ENCODE measurements around the gene VEZT.
"Not testable (repeated sequence)": the region's sequence is repeated elsewhere in the genome, so short reads cannot be mapped to it uniquely, and the experiment has no call there.

Gene VEZT

GRCh38 chr12:95220190-95220589 lies 2.6 kb downstream of the VEZT start:
- intact Hi-C loops (cut with DNase I): no loop called here
- DNase-seq: no peak

- no peak for DNase-seq
- intact Hi-C loops (cut with DNase I): no loop called here
Measured at GRCh38 chr12:95220726-95221125, 3.1 kb downstream of the VEZT start.

- no peak for DNase-seq
- intact Hi-C loops (cut with DNase I): no loop called here
Measured at GRCh38 chr12:95224202-95225170, 6.9 kb downstream of the VEZT start.

GRCh38 chr12:95225645-95226212 lies 8.1 kb downstream of the VEZT start:
- intact Hi-C loops (cut with DNase I): no loop called here
- DNase-seq: no peak

- intact Hi-C loops (cut with DNase I): no loop called here
- DNase-seq: no peak
Measured at GRCh38 chr12:95227818-95228356, 10.3 kb downstream of the VEZT start.

- DNase-seq: no peak
- intact Hi-C loops (cut with DNase I): no loop called here
Measured at GRCh38 chr12:95228617-95229016, 11.0 kb downstream of the VEZT start.

- intact Hi-C loops (cut with DNase I): no loop called here
- no peak for DNase-seq
Measured at GRCh38 chr12:95229636-95230035, 12.0 kb downstream of the VEZT start.

- intact Hi-C loops (cut with DNase I): no loop called here
- DNase-seq: no peak
Measured at GRCh38 chr12:95230313-95230712, 12.7 kb downstream of the VEZT start.

- no peak for DNase-seq
- intact Hi-C loops (cut with DNase I): no loop called here
Measured at GRCh38 chr12:95231190-95231589, 13.6 kb downstream of the VEZT start.

GRCh38 chr12:95234187-95234586 lies 16.6 kb downstream of the VEZT start:
- intact Hi-C loops (cut with DNase I): not testable (repeated sequence)

GRCh38 chr12:95235621-95236020 lies 18.0 kb downstream of the VEZT start:
- intact Hi-C loops (cut with DNase I); DNase-seq: not testable (repeated sequence)

More at GRCh38 chr12:95234187-95234586, 16.6 kb downstream of the VEZT start:
- DNase-seq: not testable (repeated sequence)

GRCh38 chr12:95237315-95237714 lies 19.7 kb downstream of the VEZT start:
- intact Hi-C loops (cut with DNase I): no loop called here
- no peak for DNase-seq

GRCh38 chr12:95238150-95238549 lies 20.5 kb downstream of the VEZT start:
- intact Hi-C loops (cut with DNase I): no loop called here
- no peak for DNase-seq

GRCh38 chr12:95239216-95239615 lies 21.6 kb downstream of the VEZT start:
- no peak for DNase-seq
- intact Hi-C loops (cut with DNase I): no loop called here

- intact Hi-C loops (cut with DNase I); DNase-seq: not testable (repeated sequence)
Measured at GRCh38 chr12:95239835-95240234, 22.2 kb downstream of the VEZT start.

- intact Hi-C loops (cut with DNase I): no loop called here
- DNase-seq: no peak
Measured at GRCh38 chr12:95240556-95240955, 22.9 kb downstream of the VEZT start.

- intact Hi-C loops (cut with DNase I): not testable (repeated sequence)
Measured at GRCh38 chr12:95241138-95241537, 23.5 kb downstream of the VEZT start.

GRCh38 chr12:95241761-95242506 lies 24.3 kb downstream of the VEZT start:
- DNase-seq: no peak
- intact Hi-C loops (cut with DNase I): no loop called here

More at GRCh38 chr12:95241138-95241537, 23.5 kb downstream of the VEZT start:
- DNase-seq: not testable (repeated sequence)

- intact Hi-C loops (cut with DNase I): no loop called here
- no peak for DNase-seq
Measured at GRCh38 chr12:95243497-95244183, 26.0 kb downstream of the VEZT start.

- no peak for DNase-seq
- intact Hi-C loops (cut with DNase I): no loop called here
Measured at GRCh38 chr12:95244350-95244749, 26.7 kb downstream of the VEZT start.
